ENCODE data around the gene BMP3. TPM values are rescaled to one million over a fixed set of nuclear protein-coding genes. Genes with fewer than 3 reads are reported as not detected.

BMP3 gene
- total RNA-seq, 1 donor from 2014 or later = 18.2 TPM

- H3K27me3 ChIP-seq (ENCODE audit: low read depth) = no peaks in the 10 kb centered on the region
- no peak overlapping the region for H3K27ac ChIP-seq
- ATAC-seq (no peak), DNase-seq (no peak)
- no peaks in the 10 kb centered on the region for H3K36me3 ChIP-seq
- no peaks in the 10 kb centered on the region for H3K9me3 ChIP-seq
- TF ChIP-seq CTCF (IDR thresholded peaks at IDR 0.05) = no peak
- intact Hi-C loops (cut with DNase I) = no loop called here
- H3K4me1 ChIP-seq = no peaks in the 10 kb centered on the region
- no peak overlapping the region for H3K4me3 ChIP-seq
Observed at GRCh38 chr4:81084029-81084428, 53.5 kb downstream of the BMP3 start.

- intact Hi-C loops (cut with DNase I) = no loop called here
- H3K9me3 ChIP-seq = no peaks in the 10 kb centered on the region
- no peaks in the 10 kb centered on the region for H3K27me3 ChIP-seq (ENCODE audit: low read depth)
- H3K36me3 ChIP-seq = no peaks in the 10 kb centered on the region
- DNase-seq = no peak
- no peak for ATAC-seq
- TF ChIP-seq CTCF (IDR thresholded peaks at IDR 0.05) = no peak
- no peak overlapping the region for H3K27ac ChIP-seq
- H3K4me1 ChIP-seq = no peaks in the 10 kb centered on the region
- no peak overlapping the region for H3K4me3 ChIP-seq
Observed at GRCh38 chr4:81084634-81085033, 54.1 kb downstream of the BMP3 start.

GRCh38 chr4:81085291-81085690 is 54.8 kb downstream of the BMP3 start:
- intact Hi-C loops (cut with DNase I) = no loop called here
- no peak for TF ChIP-seq CTCF (IDR thresholded peaks at IDR 0.05)
- no peak overlapping the region for H3K27ac ChIP-seq
- no peak for DNase-seq
- no peaks in the 10 kb centered on the region for H3K9me3 ChIP-seq
- no peak overlapping the region for H3K4me3 ChIP-seq
- H3K27me3 ChIP-seq (ENCODE audit: low read depth) = no peaks in the 10 kb centered on the region
- no peaks in the 10 kb centered on the region for H3K4me1 ChIP-seq
- no peak for ATAC-seq
- H3K36me3 ChIP-seq = no peaks in the 10 kb centered on the region

- ATAC-seq = no peak
- no peak for TF ChIP-seq CTCF (IDR thresholded peaks at IDR 0.05)
Observed at GRCh38 chr4:81085979-81086378, 55.5 kb downstream of the BMP3 start.

GRCh38 chr4:81093720-81094401 is 63.4 kb downstream of the BMP3 start:
- intact Hi-C loops (cut with DNase I) = no loop called here
- Histone ChIP-seq H3K27me3 (ENCODE audit: low read depth) (no peaks in the 10 kb centered on the region), H3K36me3 (no peaks in the 10 kb centered on the region), H3K4me3 (no peak overlapping the region), H3K4me1 (no peaks in the 10 kb centered on the region), H3K27ac (no peak overlapping the region), H3K9me3 (no peaks in the 10 kb centered on the region)
- no peak for ATAC-seq
- TF ChIP-seq CTCF (IDR thresholded peaks at IDR 0.05) = no peak
- DNase-seq = no peak

More at GRCh38 chr4:81085979-81086378, 55.5 kb downstream of the BMP3 start:
- intact Hi-C loops (cut with DNase I) = no loop called here
- H3K4me1 ChIP-seq = no peaks in the 10 kb centered on the region
- H3K27me3 ChIP-seq (ENCODE audit: low read depth) = no peaks in the 10 kb centered on the region
- no peak for DNase-seq
- no peak overlapping the region for H3K27ac ChIP-seq
- H3K4me3 ChIP-seq = no peak overlapping the region
- no peaks in the 10 kb centered on the region for H3K9me3 ChIP-seq
- no peaks in the 10 kb centered on the region for H3K36me3 ChIP-seq

Data from lower lobe of right lung (tissue), 2 donors.